ENCODE results near the gene CSMD2. TPM values are rescaled to one million over a fixed set of nuclear protein-coding genes. Genes with fewer than 3 reads are reported as not detected.

The CSMD2 gene
- total RNA-seq, 2 experiments from 2014 or later: not detected

GRCh38 chr1:33685256-33685655 lies 479.8 kb downstream of the CSMD2 start:
- Histone ChIP-seq H4K20me1 (ENCODE audit: insufficient read depth, low read length) (no peaks in the 10 kb centered on the region), H3K79me2 (ENCODE audit: insufficient read depth, low read depth, low read length) (no peaks in the 10 kb centered on the region), H3K27ac (ENCODE audit: low read depth, low read length, poor library complexity, severe bottlenecking) (no peak overlapping the region), H3K4me2 (ENCODE audit: low read length) (no peak overlapping the region), H3K9me3 (ENCODE audit: low read length) (no peaks in the 10 kb centered on the region), H2AFZ (ENCODE audit: low read length) (no peak overlapping the region), H3K9me2 (ENCODE audit: insufficient read depth, low read length) (no peaks in the 10 kb centered on the region), H3K4me3 (ENCODE audit: low read depth, low read length, poor library complexity, severe bottlenecking) (no peak overlapping the region), H3K4me1 (ENCODE audit: insufficient read depth, low read length, poor library complexity, severe bottlenecking) (no peaks in the 10 kb centered on the region), H3K36me3 (ENCODE audit: insufficient read depth, low read length) (no peaks in the 10 kb centered on the region)
- TF ChIP-seq, protein P1, sequence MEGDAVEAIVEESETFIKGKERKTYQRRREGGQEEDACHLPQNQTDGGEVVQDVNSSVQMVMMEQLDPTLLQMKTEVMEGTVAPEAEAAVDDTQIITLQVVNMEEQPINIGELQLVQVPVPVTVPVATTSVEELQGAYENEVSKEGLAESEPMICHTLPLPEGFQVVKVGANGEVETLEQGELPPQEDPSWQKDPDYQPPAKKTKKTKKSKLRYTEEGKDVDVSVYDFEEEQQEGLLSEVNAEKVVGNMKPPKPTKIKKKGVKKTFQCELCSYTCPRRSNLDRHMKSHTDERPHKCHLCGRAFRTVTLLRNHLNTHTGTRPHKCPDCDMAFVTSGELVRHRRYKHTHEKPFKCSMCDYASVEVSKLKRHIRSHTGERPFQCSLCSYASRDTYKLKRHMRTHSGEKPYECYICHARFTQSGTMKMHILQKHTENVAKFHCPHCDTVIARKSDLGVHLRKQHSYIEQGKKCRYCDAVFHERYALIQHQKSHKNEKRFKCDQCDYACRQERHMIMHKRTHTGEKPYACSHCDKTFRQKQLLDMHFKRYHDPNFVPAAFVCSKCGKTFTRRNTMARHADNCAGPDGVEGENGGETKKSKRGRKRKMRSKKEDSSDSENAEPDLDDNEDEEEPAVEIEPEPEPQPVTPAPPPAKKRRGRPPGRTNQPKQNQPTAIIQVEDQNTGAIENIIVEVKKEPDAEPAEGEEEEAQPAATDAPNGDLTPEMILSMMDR (conservative IDR thresholded peaks at IDR 0.05; ENCODE audit: low read length): no peak
- no peak for TF ChIP-seq EZH2phosphoT487 (IDR thresholded peaks at IDR 0.05; ENCODE audit: borderline replicate concordance, low read depth, low read length)
- POLR2A ChIA-PET: no interaction called here
- CTCF ChIA-PET (ENCODE audit: unreplicated experiment): no interaction called here
- intact Hi-C loops (cut with micrococcal nuclease; ENCODE audit: unreplicated experiment): no loop called here
- no peak for DNase-seq (ENCODE audit: low spot score)
- no TSS peak for BruUV-seq (replicated peaks)

GRCh38 chr1:33684396-33685179 lies 480.4 kb downstream of the CSMD2 start:
- no peaks in the 10 kb centered on the region for H3K4me1 ChIP-seq (ENCODE audit: insufficient read depth, low read length, poor library complexity, severe bottlenecking)
- no peaks in the 10 kb centered on the region for H3K9me3 ChIP-seq (ENCODE audit: low read length)
- no peak overlapping the region for H2AFZ ChIP-seq (ENCODE audit: low read length)
- H4K20me1 ChIP-seq (ENCODE audit: insufficient read depth, low read length): no peaks in the 10 kb centered on the region
- no peaks in the 10 kb centered on the region for H3K36me3 ChIP-seq (ENCODE audit: insufficient read depth, low read length)
- H3K9me2 ChIP-seq (ENCODE audit: insufficient read depth, low read length): no peaks in the 10 kb centered on the region
- CTCF ChIA-PET (ENCODE audit: unreplicated experiment): interaction anchor here (0.7 kb wide), 1 partner anchor 69 kb away, joined by 4 read pairs; no protein-coding TSS in a partner anchor
- no peak overlapping the region for H3K27ac ChIP-seq (ENCODE audit: low read depth, low read length, poor library complexity, severe bottlenecking)
- no peak for TF ChIP-seq EZH2phosphoT487 (IDR thresholded peaks at IDR 0.05; ENCODE audit: borderline replicate concordance, low read depth, low read length)
- TF ChIP-seq, protein P1 (conservative IDR thresholded peaks at IDR 0.05; ENCODE audit: low read length): no peak
- H3K4me2 ChIP-seq (ENCODE audit: low read length): no peak overlapping the region
- no peaks in the 10 kb centered on the region for H3K79me2 ChIP-seq (ENCODE audit: insufficient read depth, low read depth, low read length)
- no peak for DNase-seq (ENCODE audit: low spot score)
- POLR2A ChIA-PET: no interaction called here
- no peak overlapping the region for H3K4me3 ChIP-seq (ENCODE audit: low read depth, low read length, poor library complexity, severe bottlenecking)
- intact Hi-C loops (cut with micrococcal nuclease; ENCODE audit: unreplicated experiment): no loop called here
- no TSS peak for BruUV-seq (replicated peaks)

GRCh38 chr1:33683913-33684312 lies 481.1 kb downstream of the CSMD2 start:
- BruUV-seq (replicated peaks): no TSS peak
- CTCF ChIA-PET (ENCODE audit: unreplicated experiment): interaction anchor here (0.7 kb wide), 1 partner anchor 68 kb away, joined by 4 read pairs; no protein-coding TSS in a partner anchor

More at GRCh38 chr1:33683913-33684312, 481.1 kb downstream of the CSMD2 start:
- H3K4me1 ChIP-seq (ENCODE audit: insufficient read depth, low read length, poor library complexity, severe bottlenecking): no peaks in the 10 kb centered on the region
- no peak overlapping the region for H2AFZ ChIP-seq (ENCODE audit: low read length)
- no peaks in the 10 kb centered on the region for H4K20me1 ChIP-seq (ENCODE audit: insufficient read depth, low read length)
- no peaks in the 10 kb centered on the region for H3K9me3 ChIP-seq (ENCODE audit: low read length)
- H3K36me3 ChIP-seq (ENCODE audit: insufficient read depth, low read length): no peaks in the 10 kb centered on the region
- no peak for TF ChIP-seq EZH2phosphoT487 (IDR thresholded peaks at IDR 0.05; ENCODE audit: borderline replicate concordance, low read depth, low read length)
- TF ChIP-seq, protein P1 (conservative IDR thresholded peaks at IDR 0.05; ENCODE audit: low read length): no peak
- DNase-seq (ENCODE audit: low spot score): no peak
- H3K79me2 ChIP-seq (ENCODE audit: insufficient read depth, low read depth, low read length): no peaks in the 10 kb centered on the region
- POLR2A ChIA-PET: interaction anchor here (0.6 kb wide), 1 partner anchor 9 kb away, joined by 3 read pairs; no protein-coding TSS in a partner anchor
- no peak overlapping the region for H3K4me2 ChIP-seq (ENCODE audit: low read length)
- H3K4me3 ChIP-seq (ENCODE audit: low read depth, low read length, poor library complexity, severe bottlenecking): no peak overlapping the region
- H3K9me2 ChIP-seq (ENCODE audit: insufficient read depth, low read length): no peaks in the 10 kb centered on the region
- intact Hi-C loops (cut with micrococcal nuclease; ENCODE audit: unreplicated experiment): no loop called here
- H3K27ac ChIP-seq (ENCODE audit: low read depth, low read length, poor library complexity, severe bottlenecking): no peak overlapping the region
